Posterior cingulate gyrus (tissue), 11 donors: Measurements from ENCODE around the gene HOXD3.

Experiments
- DNase-seq, 10 donors: peaks; one replicate each; pipeline versions ENCODE4 v3.0.0 to v3.0.0-alpha.2; 2020 to 2021; ENCODE audit warnings: mixed read lengths in 3 of 10
- intact Hi-C: fragments of 100-400 bp; cut with DNase I; formaldehyde crosslinking; loops from one replicate; pipeline ENCODE4 v1.15.1; 2023

HOXD3 gene

DNA sequence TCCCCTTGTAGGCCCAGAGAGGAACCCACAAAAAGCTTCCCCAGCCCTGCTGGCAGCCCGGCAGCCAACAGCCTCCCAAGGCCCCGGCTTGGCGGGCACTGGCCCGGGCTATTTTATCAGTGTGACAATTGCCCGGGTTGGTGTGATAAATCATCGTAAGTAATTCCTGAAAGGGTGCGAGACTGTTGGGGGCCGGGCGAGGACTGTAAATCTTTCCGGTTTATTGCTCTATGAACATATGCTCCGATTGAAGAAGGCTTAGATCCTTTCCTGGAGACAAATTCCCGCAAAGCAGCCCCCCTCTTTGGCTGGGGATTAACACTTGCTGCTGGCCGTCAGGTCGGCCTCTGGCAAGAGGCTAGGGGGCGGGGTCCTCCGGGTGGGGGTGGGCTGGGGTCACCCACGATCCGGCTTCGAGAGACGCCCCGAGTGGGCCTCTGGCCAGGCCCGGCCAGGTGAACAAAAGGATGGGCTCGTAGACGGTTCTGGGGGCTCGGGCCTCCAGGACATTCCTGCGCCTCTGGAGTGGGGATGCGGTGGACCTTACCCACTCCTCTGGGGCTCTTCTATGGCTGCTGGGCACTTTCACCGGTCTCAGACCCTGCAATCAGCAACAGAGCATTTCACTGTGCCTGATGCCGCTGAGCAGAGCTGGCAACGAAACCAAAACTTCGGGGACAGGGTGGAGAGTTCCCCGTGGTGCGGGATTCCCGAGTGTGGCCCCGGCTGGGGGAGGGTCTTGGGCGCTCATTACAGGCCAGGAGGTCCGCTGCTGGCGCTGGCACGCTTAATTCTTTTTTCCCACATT is 2.0 kb downstream of the HOXD3 start:
- intact Hi-C loops = no loop called here
- DNase-seq = peak in 1 of 10 donors; percentile 63

DNA sequence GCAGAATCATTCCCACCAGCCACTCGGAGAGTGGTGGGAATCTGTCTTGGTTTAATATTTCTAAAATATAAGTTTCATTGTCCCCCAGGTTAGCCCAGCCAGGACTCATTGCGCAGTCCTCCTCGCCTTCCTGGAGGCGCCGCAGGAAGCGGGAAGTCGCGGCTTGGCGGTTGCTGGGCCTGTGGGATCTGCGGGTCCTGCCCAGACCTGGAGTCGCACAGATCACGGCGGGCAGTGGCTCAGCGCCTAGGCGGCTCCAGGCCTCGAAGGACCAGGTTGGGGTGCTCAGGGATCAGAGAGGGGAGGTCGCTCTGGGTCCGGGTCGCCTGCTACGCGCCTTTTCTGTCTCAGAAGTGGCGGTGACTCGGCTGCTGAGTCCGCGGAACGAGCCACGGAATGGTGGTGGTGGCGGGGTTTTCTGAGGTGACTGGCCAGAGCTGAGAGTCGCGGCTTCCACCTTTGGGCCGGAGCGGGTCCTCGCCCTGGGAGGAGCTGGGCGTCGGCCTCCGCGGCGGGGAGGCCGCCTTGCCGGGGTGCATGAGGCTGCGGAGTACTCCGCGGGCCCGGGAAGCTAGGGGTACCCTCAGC is 2.6 kb downstream of the HOXD3 start:
- DNase-seq = peak in 1 of 10 donors; percentile 68
- intact Hi-C loops = no loop called here

DNA sequence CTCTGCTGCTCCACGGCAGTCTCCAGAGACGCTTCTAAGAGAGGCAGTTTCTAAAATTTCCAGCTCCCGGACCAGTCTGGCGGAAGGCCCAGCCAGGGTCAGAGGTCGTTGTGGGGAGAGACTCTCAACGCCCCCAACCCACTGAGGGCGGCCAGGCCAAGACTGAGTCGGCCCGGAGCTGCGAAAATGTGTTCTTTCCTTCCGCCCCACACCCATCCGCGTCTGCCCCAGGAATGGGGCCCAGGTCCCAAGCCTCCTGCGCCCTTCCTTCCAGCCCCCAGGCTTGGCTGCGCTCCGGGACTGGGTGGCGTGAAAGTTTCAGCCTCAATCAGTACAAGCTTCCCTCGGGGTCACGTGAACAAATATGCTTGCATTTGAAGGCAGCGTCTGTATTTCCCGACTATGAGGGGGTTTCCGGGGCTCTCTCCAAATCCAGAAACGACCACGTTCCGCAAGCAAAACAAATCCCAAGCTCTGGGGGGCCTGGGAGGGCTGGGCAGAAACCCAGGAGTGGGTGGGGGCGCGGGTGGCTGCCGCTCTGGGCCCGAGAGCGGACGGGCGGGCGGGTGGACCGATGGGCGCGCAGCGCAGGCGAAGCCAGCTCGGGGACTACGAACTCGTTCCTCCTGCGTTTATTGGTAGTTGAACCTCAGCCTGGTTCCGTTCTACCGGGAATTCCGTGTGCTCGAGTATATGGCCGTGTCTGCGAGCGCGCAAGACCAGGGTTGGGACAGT is 3.3 kb downstream of the HOXD3 start:
- intact Hi-C loops = no loop called here
- DNase-seq = peak in 1 of 10 donors; percentile 74

GRCh38 chr2:176160986-176161824 is 4.1 kb downstream of the HOXD3 start:
- DNase-seq = peak in 1 of 10 donors; percentile 33
- intact Hi-C loops = no loop called here

DNA sequence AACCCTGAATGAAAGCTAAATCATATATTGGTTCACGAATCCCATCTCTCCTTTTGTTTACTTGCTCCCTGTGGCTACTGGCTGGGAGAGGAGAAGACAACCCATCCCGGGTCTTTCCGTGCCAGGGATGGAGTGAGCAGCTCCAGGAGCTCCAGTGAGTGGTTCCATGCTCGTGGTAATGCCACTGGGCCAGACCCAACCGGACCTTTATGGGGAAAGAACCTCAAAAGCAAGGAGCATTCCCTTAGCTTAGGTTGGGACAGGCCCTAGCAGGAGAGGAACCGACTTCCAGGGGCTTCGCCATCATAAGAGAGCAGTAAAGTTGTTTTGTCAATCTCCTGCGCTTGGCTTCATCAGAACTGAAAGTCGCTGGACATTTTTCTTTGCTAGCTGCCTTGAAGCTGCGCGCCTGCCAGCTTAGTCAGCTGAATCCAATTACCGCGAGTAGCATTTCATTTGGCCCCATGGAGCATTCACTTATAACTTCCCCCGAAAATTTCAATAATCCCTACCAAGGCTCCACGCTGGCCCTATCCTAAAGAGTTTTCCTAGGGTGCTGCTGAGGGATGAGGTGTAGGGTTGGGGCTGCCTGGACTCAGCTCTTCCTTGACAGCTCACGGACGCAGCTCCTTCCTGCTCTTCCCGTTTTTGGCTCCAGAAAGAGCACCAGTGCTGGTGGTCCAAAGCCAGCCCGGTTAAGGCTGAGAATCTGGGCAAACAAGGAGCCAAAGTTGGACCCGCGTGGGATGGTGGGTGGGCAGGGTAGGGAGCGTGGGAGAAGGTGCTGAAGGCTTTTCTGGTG is 4.9 kb downstream of the HOXD3 start:
- DNase-seq = peak in 1 of 10 donors; percentile 7
- intact Hi-C loops = no loop called here

- peak in 1 of 10 donors; percentile 55 for DNase-seq
- intact Hi-C loops = no loop called here
Observed at GRCh38 chr2:176162911-176163671, 6.0 kb downstream of the HOXD3 start.

- peak in 1 of 10 donors; percentile 52 for DNase-seq
- intact Hi-C loops = no loop called here
Observed at GRCh38 chr2:176163672-176164056, 6.6 kb downstream of the HOXD3 start.

DNA sequence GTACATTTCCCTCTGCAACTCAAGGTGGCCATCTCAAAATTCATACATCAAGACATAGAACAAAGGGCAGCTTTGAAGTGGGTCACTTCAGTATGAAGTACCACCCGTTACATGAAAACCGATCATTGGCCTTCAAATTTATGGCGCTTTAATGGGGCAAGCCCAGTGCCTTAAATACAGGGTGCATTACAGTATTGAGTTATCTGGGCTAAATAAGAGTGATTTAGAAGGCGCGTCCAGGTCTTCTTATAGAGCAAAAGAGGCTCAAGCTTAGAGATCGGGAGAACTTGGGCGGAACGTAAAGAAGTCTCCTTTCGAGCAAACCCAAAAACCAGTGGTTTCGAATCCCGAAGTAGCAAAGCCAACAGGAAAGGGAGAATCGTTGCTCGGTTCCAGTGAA is 7.1 kb downstream of the HOXD3 start:
- no peak for DNase-seq
- intact Hi-C loops = no loop called here

- intact Hi-C loops = no loop called here
- DNase-seq = peak in 1 of 10 donors; percentile 79
Observed at GRCh38 chr2:176164611-176165369, 7.7 kb downstream of the HOXD3 start.

- intact Hi-C loops = no loop called here
- peak in 1 of 10 donors; percentile 72 for DNase-seq
Observed at GRCh38 chr2:176165370-176166050, 8.4 kb downstream of the HOXD3 start.

DNA sequence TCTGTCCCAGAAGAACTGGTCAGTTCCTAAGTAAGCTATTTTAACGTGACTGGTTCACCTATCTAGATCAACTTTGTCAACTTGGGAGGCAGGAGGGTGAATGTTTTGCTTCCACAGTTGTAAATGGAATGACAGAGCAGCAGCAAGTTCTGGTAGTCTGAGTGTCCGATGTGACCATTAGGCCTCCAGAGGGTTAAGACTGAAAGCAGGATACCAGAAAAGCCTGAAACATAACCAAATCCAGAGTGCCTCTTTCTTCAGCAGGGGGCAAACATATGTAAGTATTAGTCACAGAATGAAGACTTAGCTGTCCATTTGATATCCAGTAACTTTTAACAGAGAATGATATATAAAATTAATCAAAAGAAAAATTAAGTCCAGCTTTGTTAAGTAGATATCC is 9.2 kb downstream of the HOXD3 start:
- peak in 1 of 10 donors; percentile 16 for DNase-seq
- intact Hi-C loops = no loop called here

DNA sequence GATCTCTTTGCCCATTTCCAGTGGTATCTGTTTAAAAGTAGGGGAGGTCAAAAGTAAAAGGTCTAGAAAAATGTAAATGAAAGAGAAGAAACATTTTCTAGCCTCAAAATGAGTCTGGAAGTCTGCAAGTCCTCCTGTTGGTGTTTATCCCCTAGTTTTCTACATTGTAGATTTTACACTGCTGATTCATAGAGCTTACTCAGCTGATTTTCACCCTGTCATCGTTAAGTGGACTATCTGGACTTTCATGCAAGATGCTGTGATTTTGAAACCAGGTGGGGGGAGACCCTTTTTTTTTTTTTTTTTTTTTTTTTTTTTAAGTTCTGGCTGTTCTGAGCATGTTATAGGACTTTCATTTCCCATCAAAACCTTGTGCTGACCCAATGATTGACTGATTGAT is 10.3 kb downstream of the HOXD3 start:
- intact Hi-C loops = no loop called here

GRCh38 chr2:176169181-176169580 is 12.1 kb downstream of the HOXD3 start:
- DNase-seq = peak in 1 of 10 donors; percentile 34
- intact Hi-C loops = no loop called here

More for the DNA sequence above, 10.3 kb downstream of the HOXD3 start:
- no peak for DNase-seq

- intact Hi-C loops = no loop called here
- DNase-seq = no peak
Observed at GRCh38 chr2:176169711-176170110, 12.6 kb downstream of the HOXD3 start.

- intact Hi-C loops = no loop called here
- DNase-seq = peak in 1 of 10 donors; percentile 44
Observed at GRCh38 chr2:176170602-176171305, 13.6 kb downstream of the HOXD3 start.

GRCh38 chr2:176171351-176172006 is 14.4 kb downstream of the HOXD3 start:
- intact Hi-C loops = no loop called here
- DNase-seq = peak in 2 of 10 donors; percentile 68 to 91
